WTC11 (cell line): ENCODE measurements around the gene MLN. TPM values are rescaled to one million over a fixed set of nuclear protein-coding genes. Genes with fewer than 3 reads are reported as not detected.

ENCODE experiments used
- ATAC-seq: fragments of 200-7000 bp; cut with Tn5 transposase; 2 replicates; pipeline ENCODE4 v1.10.0; 2021; ENCODE audit warnings: mild to moderate bottlenecking, moderate library complexity
- CTCF ChIA-PET: fragments of 300-600 bp; sonication (Branson Sonifier 250); formaldehyde crosslinking; loops from one replicate; lab custom pipeline; 2021; ENCODE audit warnings: antibody characterized with exemption; lab: Charles Lee
- POLR2A ChIA-PET: fragments of 350-600 bp; sonication (Branson Sonifier 250); formaldehyde crosslinking; loops from one replicate; lab custom pipeline; 2021; ENCODE audit warnings: antibody characterized with exemption; lab: Charles Lee
- DNase-seq: peaks from one replicate; pipeline ENCODE4 v3.0.0; 2021; ENCODE audit warnings: low spot score
- H3K27ac Mint-ChIP-seq: 2 replicates; pipeline ENCODE4 v1.8.0; 2021; ENCODE audit warnings: mixed read lengths
- H3K27me3 Mint-ChIP-seq: 2 replicates; pipeline ENCODE4 v1.8.0; 2021; ENCODE audit warnings: low read depth, mild to moderate bottlenecking, moderate library complexity, mixed read lengths
- H3K36me3 Mint-ChIP-seq: 2 replicates; pipeline ENCODE4 v1.8.0; 2021; ENCODE audit warnings: mixed read lengths
- H3K4me1 Mint-ChIP-seq: 2 replicates; pipeline ENCODE4 v1.8.0; 2022; ENCODE audit warnings: mixed read lengths
- H3K4me3 Mint-ChIP-seq: 2 replicates; pipeline ENCODE4 v1.8.0; 2021; ENCODE audit warnings: mild to moderate bottlenecking, moderate library complexity, mixed read lengths
- H3K9me3 Mint-ChIP-seq: 2 replicates; pipeline ENCODE4 v1.8.0; 2021; ENCODE audit warnings: mixed read lengths
- CREB1 ChIP-seq: sonication (generic); formaldehyde crosslinking; IDR thresholded peaks from 2 replicates; pipeline ENCODE4 v1.8.0; 2023; ENCODE audit warnings: mild to moderate bottlenecking, missing genetic modification reagents
- FOXP4 ChIP-seq: sonication (generic); formaldehyde crosslinking; IDR thresholded peaks from 2 replicates; pipeline ENCODE4 v1.8.0; 2022; ENCODE audit warnings: mild to moderate bottlenecking, missing genetic modification reagents
- NFATC4 ChIP-seq: fragments of 250-450 bp; sonication (Bioruptor Pico); IDR thresholded peaks from 2 replicates; pipeline ENCODE4 v1.9.0; 2021; ENCODE audit warnings: mild to moderate bottlenecking
- NFYB ChIP-seq: sonication (generic); formaldehyde crosslinking; conservative IDR thresholded peaks from 2 replicates; pipeline ENCODE4 v1.8.0; 2022; ENCODE audit warnings: low read depth, missing genetic modification reagents
- NR2C2 ChIP-seq: sonication (generic); formaldehyde crosslinking; IDR thresholded peaks from 2 replicates; pipeline ENCODE4 v1.8.0; 2022; ENCODE audit warnings: mild to moderate bottlenecking, missing genetic modification reagents
- PRDM15 ChIP-seq: sonication (generic); formaldehyde crosslinking; IDR thresholded peaks from 2 replicates; pipeline ENCODE4 v1.8.0; 2022; ENCODE audit warnings: missing genetic modification reagents
- PREB ChIP-seq: sonication (generic); formaldehyde crosslinking; IDR thresholded peaks from 2 replicates; pipeline ENCODE4 v1.8.1; 2022; ENCODE audit warnings: mild to moderate bottlenecking, missing genetic modification reagents, moderate library complexity, borderline replicate concordance
- SMAD3 ChIP-seq: sonication (generic); formaldehyde crosslinking; IDR thresholded peaks from 2 replicates; pipeline ENCODE4 v1.8.0; 2022; ENCODE audit warnings: missing genetic modification reagents, mild to moderate bottlenecking, borderline replicate concordance
- SP1 ChIP-seq: sonication (generic); formaldehyde crosslinking; conservative IDR thresholded peaks from 2 replicates; pipeline ENCODE4 v1.8.1; 2022; ENCODE audit warnings: missing genetic modification reagents
- ZNF416 ChIP-seq: fragments of 250-450 bp; sonication (Bioruptor Pico); IDR thresholded peaks from 2 replicates; pipeline ENCODE4 v1.9.0; 2021; ENCODE audit warnings: mild to moderate bottlenecking, inconsistent platforms
- total RNA-seq: library from RNA; stranded (reverse); gene quantifications from 3 replicates; pipeline ENCODE4 v1.2.3, GENCODE V29; 2021
- TF ChIP-seq, protein P1 (sequence below): sonication (generic); formaldehyde crosslinking; IDR thresholded peaks from 2 replicates; pipeline ENCODE4 v1.8.1; 2023; ENCODE audit warnings: mild to moderate bottlenecking, missing genetic modification reagents
- TF ChIP-seq, protein P2 (sequence below): fragments of 250-450 bp; sonication (Bioruptor Pico); IDR thresholded peaks from 2 replicates; pipeline ENCODE4 v1.9.0; 2021; ENCODE audit warnings: mild to moderate bottlenecking
- TF ChIP-seq, protein P3 (sequence below): fragments of 250-450 bp; sonication (Bioruptor Pico); IDR thresholded peaks from 2 replicates; pipeline ENCODE4 v1.9.0; 2021; ENCODE audit warnings: moderate library complexity, mild to moderate bottlenecking, inconsistent platforms, borderline replicate concordance
- TF ChIP-seq, protein P4 (sequence below): sonication (generic); formaldehyde crosslinking; IDR thresholded peaks from 2 replicates; pipeline ENCODE4 v1.8.0; 2023; ENCODE audit warnings: mild to moderate bottlenecking, missing genetic modification reagents
- TF ChIP-seq, protein P5 (sequence below): sonication (generic); formaldehyde crosslinking; IDR thresholded peaks from 2 replicates; pipeline ENCODE4 v1.8.1; 2023; ENCODE audit warnings: mild to moderate bottlenecking, missing genetic modification reagents, borderline replicate concordance
- TF ChIP-seq, protein P6 (sequence below): sonication (generic); formaldehyde crosslinking; IDR thresholded peaks from 2 replicates; pipeline ENCODE4 v1.8.1; 2022; ENCODE audit warnings: missing genetic modification reagents, borderline replicate concordance

MLN gene
- total RNA-seq, 1 experiment from 2014 or later: not detected

DNA sequence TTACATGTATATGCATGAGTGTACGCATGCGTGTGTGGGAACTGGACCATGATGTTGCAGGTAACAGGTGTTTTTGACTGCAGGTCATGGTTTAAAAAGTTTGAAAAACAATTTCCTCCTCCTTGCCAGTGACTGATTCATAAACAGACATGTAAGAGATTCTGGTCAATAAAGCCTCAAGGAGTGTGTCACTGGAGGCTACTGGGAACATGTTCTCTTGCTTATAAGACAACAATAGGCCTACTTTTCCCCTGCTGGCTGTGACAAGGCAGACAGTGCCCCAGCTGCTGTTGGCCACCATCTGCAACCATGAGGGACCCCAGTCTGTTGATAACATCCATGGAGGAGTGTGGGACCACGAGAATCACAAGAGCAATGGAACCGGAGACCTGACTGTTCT, 27.6 kb downstream of the MLN start:
- H3K27me3 Mint-ChIP-seq: no peaks in the 10 kb centered on the region
- peaks cover 45% of the 10 kb centered on the region for H3K4me1 Mint-ChIP-seq
- ATAC-seq (no peak), DNase-seq (no peak)
- ChIA-PET POLR2A (no interaction called here), CTCF (no interaction called here)
- no peaks in the 10 kb centered on the region for H3K9me3 Mint-ChIP-seq
- peaks cover 74% of the 10 kb centered on the region for H3K36me3 Mint-ChIP-seq
- no peak overlapping the region for H3K27ac Mint-ChIP-seq
- H3K4me3 Mint-ChIP-seq: no peak overlapping the region
- TF ChIP-seq PRDM15: no peak
- no peak for TF ChIP-seq CREB1 (CRISPR knock-in tag)
- no peak for TF ChIP-seq ZNF416 (CRISPR knock-in tag)
- TF ChIP-seq NFATC4 (CRISPR knock-in tag): no peak
- TF ChIP-seq, protein P1, sequence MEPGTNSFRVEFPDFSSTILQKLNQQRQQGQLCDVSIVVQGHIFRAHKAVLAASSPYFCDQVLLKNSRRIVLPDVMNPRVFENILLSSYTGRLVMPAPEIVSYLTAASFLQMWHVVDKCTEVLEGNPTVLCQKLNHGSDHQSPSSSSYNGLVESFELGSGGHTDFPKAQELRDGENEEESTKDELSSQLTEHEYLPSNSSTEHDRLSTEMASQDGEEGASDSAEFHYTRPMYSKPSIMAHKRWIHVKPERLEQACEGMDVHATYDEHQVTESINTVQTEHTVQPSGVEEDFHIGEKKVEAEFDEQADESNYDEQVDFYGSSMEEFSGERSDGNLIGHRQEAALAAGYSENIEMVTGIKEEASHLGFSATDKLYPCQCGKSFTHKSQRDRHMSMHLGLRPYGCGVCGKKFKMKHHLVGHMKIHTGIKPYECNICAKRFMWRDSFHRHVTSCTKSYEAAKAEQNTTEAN (CRISPR knock-in tag): no peak
- TF ChIP-seq NR2C2: no peak
- TF ChIP-seq SMAD3: no peak
- TF ChIP-seq, protein P2, sequence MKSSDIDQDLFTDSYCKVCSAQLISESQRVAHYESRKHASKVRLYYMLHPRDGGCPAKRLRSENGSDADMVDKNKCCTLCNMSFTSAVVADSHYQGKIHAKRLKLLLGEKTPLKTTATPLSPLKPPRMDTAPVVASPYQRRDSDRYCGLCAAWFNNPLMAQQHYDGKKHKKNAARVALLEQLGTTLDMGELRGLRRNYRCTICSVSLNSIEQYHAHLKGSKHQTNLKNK (CRISPR knock-in tag): no peak
- TF ChIP-seq, protein P3, sequence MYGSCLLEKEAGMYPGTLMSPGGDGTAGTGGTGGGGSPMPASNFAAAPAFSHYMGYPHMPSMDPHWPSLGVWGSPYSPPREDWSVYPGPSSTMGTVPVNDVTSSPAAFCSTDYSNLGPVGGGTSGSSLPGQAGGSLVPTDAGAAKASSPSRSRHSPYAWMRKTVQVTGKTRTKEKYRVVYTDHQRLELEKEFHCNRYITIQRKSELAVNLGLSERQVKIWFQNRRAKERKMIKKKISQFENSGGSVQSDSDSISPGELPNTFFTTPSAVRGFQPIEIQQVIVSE: no peak
- TF ChIP-seq, protein P4, sequence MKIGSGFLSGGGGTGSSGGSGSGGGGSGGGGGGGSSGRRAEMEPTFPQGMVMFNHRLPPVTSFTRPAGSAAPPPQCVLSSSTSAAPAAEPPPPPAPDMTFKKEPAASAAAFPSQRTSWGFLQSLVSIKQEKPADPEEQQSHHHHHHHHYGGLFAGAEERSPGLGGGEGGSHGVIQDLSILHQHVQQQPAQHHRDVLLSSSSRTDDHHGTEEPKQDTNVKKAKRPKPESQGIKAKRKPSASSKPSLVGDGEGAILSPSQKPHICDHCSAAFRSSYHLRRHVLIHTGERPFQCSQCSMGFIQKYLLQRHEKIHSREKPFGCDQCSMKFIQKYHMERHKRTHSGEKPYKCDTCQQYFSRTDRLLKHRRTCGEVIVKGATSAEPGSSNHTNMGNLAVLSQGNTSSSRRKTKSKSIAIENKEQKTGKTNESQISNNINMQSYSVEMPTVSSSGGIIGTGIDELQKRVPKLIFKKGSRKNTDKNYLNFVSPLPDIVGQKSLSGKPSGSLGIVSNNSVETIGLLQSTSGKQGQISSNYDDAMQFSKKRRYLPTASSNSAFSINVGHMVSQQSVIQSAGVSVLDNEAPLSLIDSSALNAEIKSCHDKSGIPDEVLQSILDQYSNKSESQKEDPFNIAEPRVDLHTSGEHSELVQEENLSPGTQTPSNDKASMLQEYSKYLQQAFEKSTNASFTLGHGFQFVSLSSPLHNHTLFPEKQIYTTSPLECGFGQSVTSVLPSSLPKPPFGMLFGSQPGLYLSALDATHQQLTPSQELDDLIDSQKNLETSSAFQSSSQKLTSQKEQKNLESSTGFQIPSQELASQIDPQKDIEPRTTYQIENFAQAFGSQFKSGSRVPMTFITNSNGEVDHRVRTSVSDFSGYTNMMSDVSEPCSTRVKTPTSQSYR: no peak
- no peak for TF ChIP-seq FOXP4 (CRISPR knock-in tag)
- TF ChIP-seq NFYB (CRISPR knock-in tag): no peak
- TF ChIP-seq, protein P5, sequence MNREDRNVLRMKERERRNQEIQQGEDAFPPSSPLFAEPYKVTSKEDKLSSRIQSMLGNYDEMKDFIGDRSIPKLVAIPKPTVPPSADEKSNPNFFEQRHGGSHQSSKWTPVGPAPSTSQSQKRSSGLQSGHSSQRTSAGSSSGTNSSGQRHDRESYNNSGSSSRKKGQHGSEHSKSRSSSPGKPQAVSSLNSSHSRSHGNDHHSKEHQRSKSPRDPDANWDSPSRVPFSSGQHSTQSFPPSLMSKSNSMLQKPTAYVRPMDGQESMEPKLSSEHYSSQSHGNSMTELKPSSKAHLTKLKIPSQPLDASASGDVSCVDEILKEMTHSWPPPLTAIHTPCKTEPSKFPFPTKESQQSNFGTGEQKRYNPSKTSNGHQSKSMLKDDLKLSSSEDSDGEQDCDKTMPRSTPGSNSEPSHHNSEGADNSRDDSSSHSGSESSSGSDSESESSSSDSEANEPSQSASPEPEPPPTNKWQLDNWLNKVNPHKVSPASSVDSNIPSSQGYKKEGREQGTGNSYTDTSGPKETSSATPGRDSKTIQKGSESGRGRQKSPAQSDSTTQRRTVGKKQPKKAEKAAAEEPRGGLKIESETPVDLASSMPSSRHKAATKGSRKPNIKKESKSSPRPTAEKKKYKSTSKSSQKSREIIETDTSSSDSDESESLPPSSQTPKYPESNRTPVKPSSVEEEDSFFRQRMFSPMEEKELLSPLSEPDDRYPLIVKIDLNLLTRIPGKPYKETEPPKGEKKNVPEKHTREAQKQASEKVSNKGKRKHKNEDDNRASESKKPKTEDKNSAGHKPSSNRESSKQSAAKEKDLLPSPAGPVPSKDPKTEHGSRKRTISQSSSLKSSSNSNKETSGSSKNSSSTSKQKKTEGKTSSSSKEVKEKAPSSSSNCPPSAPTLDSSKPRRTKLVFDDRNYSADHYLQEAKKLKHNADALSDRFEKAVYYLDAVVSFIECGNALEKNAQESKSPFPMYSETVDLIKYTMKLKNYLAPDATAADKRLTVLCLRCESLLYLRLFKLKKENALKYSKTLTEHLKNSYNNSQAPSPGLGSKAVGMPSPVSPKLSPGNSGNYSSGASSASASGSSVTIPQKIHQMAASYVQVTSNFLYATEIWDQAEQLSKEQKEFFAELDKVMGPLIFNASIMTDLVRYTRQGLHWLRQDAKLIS (CRISPR knock-in tag): no peak
- TF ChIP-seq, protein P6, sequence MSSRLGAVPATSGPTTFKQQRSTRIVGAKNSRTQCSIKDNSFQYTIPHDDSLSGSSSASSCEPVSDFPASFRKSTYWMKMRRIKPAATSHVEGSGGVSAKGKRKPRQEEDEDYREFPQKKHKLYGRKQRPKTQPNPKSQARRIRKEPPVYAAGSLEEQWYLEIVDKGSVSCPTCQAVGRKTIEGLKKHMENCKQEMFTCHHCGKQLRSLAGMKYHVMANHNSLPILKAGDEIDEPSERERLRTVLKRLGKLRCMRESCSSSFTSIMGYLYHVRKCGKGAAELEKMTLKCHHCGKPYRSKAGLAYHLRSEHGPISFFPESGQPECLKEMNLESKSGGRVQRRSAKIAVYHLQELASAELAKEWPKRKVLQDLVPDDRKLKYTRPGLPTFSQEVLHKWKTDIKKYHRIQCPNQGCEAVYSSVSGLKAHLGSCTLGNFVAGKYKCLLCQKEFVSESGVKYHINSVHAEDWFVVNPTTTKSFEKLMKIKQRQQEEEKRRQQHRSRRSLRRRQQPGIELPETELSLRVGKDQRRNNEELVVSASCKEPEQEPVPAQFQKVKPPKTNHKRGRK: no peak
- TF ChIP-seq SP1 (CRISPR knock-in tag): no peak
- no peak for TF ChIP-seq PREB (CRISPR knock-in tag)
